ENCODE data around the gene DEXI.
A peak's percentile ranks its signal among the peaks of the same experiment; 100 is the strongest.

- no peak for TF ChIP-seq POLR2A (IDR thresholded peaks at IDR 0.05; ENCODE audit: low read depth)
- peak; percentile 74 to 78 for TF ChIP-seq POLR2AphosphoS5 (IDR thresholded peaks at IDR 0.05)
- TF ChIP-seq CTCF (IDR thresholded peaks at IDR 0.05): peak; percentile 92 to 98 (median 94)
These were observed 23.8 kb downstream of the DEXI start for GRCh38 chr16:10918294-10919002.

Measured in esophagus muscularis mucosa (tissue), 3 donors.